ENCODE measurements around the gene BMAL1. TPM values are rescaled to one million over a fixed set of nuclear protein-coding genes. Genes with fewer than 3 reads are reported as not detected.

The BMAL1 gene
- total RNA-seq, 1 experiment from 2014 or later = 3.3 TPM

GRCh38 chr11:13294771-13295579 lies 17.4 kb downstream of the BMAL1 start:
- no peak overlapping the region for H2BK20ac ChIP-seq (ENCODE audit: low read depth, low read length, poor library complexity, severe bottlenecking)

More at GRCh38 chr11:13294771-13295579, 17.4 kb downstream of the BMAL1 start:
- H4K91ac ChIP-seq (ENCODE audit: insufficient read length, low read depth, low read length) = no peak overlapping the region
- H3K79me1 ChIP-seq (ENCODE audit: insufficient read depth, low read depth, low read length, poor library complexity, severe bottlenecking) = no peaks in the 10 kb centered on the region
- H2BK5ac ChIP-seq (ENCODE audit: insufficient read length, low read length) = no peak overlapping the region
- no peaks in the 10 kb centered on the region for H3K23me2 ChIP-seq (ENCODE audit: insufficient read length, low read depth, low read length, poor library complexity, severe bottlenecking)
- H2AFZ ChIP-seq (ENCODE audit: low read length) = no peak overlapping the region
- no peak overlapping the region for H3K4me2 ChIP-seq (ENCODE audit: insufficient read depth, insufficient read length, low read length)
- no peak overlapping the region; a peak in 1 of 7 replicates for H3K27ac Mint-ChIP-seq
- no peak overlapping the region for H3K4me3 Mint-ChIP-seq
- H3K36me3 Mint-ChIP-seq (ENCODE audit: insufficient read depth in 1 of 3, low read depth in 3 of 3) = no peaks in the 10 kb centered on the region; a peak in 1 of 7 replicates
- no peak overlapping the region for H3T11ph ChIP-seq (ENCODE audit: low read length)
- H4K5ac ChIP-seq (ENCODE audit: insufficient read length, low read depth, low read length) = no peak overlapping the region
- H3K9me3 ChIP-seq (ENCODE audit: control insufficient read depth, low read depth, low read length) = no peaks in the 10 kb centered on the region
- H2BK15ac ChIP-seq (ENCODE audit: low read depth, low read length) = no peak overlapping the region
- no peak overlapping the region for H2BK12ac ChIP-seq (ENCODE audit: insufficient read length, low read depth, low read length)
- TF ChIP-seq, protein P1, sequence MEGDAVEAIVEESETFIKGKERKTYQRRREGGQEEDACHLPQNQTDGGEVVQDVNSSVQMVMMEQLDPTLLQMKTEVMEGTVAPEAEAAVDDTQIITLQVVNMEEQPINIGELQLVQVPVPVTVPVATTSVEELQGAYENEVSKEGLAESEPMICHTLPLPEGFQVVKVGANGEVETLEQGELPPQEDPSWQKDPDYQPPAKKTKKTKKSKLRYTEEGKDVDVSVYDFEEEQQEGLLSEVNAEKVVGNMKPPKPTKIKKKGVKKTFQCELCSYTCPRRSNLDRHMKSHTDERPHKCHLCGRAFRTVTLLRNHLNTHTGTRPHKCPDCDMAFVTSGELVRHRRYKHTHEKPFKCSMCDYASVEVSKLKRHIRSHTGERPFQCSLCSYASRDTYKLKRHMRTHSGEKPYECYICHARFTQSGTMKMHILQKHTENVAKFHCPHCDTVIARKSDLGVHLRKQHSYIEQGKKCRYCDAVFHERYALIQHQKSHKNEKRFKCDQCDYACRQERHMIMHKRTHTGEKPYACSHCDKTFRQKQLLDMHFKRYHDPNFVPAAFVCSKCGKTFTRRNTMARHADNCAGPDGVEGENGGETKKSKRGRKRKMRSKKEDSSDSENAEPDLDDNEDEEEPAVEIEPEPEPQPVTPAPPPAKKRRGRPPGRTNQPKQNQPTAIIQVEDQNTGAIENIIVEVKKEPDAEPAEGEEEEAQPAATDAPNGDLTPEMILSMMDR (conservative IDR thresholded peaks at IDR 0.05) = no peak
- H3K4me1 ChIP-seq (ENCODE audit: insufficient read depth, low read length) = no peaks in the 10 kb centered on the region
- no peak overlapping the region for H3K4ac ChIP-seq (ENCODE audit: low read depth, low read length)
- no peak overlapping the region for H3K18ac ChIP-seq (ENCODE audit: insufficient read length, low read depth, low read length)
- H3K56ac ChIP-seq (ENCODE audit: insufficient read length, low read depth, low read length) = no peak overlapping the region
- no CpG with 5 or more reads among the region's 9 CpGs for WGBS (ENCODE audit: extremely low coverage, insufficient read length, low lambda C conversion rate)
- no peak overlapping the region for H3K9ac ChIP-seq (ENCODE audit: extremely low read depth, insufficient read length, low read length)
- H3K23ac ChIP-seq (ENCODE audit: insufficient read length, low read depth, low read length) = no peak overlapping the region
- peaks cover 9 to 25% of the 10 kb centered on the region in 2 experiments for H3K4me1 Mint-ChIP-seq
- no peak overlapping the region for H3K14ac ChIP-seq (ENCODE audit: insufficient read depth, low read length)
- no peak overlapping the region for H4K8ac ChIP-seq (replicated peaks; ENCODE audit: insufficient read length, low read depth, low read length)
- H3K79me2 ChIP-seq (ENCODE audit: insufficient read depth, low read length) = no peaks in the 10 kb centered on the region
- H2BK120ac ChIP-seq (ENCODE audit: low read depth, low read length, poor library complexity, severe bottlenecking) = no peak overlapping the region
- no peaks in the 10 kb centered on the region for H3K27me3 ChIP-seq (ENCODE audit: insufficient read depth, low read length)
- H3K27me3 Mint-ChIP-seq (ENCODE audit: low read depth) = peaks cover 1% of the 10 kb centered on the region
- H2AK5ac ChIP-seq (ENCODE audit: insufficient read length, low read length) = no peak overlapping the region
- H3K9me3 Mint-ChIP-seq = no peaks in the 10 kb centered on the region
- DNase-seq = no peak
- H4K20me1 ChIP-seq (ENCODE audit: control insufficient read depth, insufficient read depth, insufficient read length) = peaks cover 2% of the 10 kb centered on the region
- H3K27ac ChIP-seq (ENCODE audit: insufficient read length, low read depth, low read length) = no peak overlapping the region
